HTR-8/SVneo (cell line): ENCODE measurements around the gene ZIC4.

Experiments used
- DNase-seq: peaks from one replicate; pipeline ENCODE4 v3.0.0; 2011; ENCODE audit warnings: low spot score, mixed read lengths; ENCODE audit not compliant: insufficient read length
- FAIRE-seq: peaks from 2 replicates; lab custom pipeline; 2011; peaks lifted over from hg19 to GRCh38; lab: Jason Lieb, UNC

The ZIC4 gene

DNA sequence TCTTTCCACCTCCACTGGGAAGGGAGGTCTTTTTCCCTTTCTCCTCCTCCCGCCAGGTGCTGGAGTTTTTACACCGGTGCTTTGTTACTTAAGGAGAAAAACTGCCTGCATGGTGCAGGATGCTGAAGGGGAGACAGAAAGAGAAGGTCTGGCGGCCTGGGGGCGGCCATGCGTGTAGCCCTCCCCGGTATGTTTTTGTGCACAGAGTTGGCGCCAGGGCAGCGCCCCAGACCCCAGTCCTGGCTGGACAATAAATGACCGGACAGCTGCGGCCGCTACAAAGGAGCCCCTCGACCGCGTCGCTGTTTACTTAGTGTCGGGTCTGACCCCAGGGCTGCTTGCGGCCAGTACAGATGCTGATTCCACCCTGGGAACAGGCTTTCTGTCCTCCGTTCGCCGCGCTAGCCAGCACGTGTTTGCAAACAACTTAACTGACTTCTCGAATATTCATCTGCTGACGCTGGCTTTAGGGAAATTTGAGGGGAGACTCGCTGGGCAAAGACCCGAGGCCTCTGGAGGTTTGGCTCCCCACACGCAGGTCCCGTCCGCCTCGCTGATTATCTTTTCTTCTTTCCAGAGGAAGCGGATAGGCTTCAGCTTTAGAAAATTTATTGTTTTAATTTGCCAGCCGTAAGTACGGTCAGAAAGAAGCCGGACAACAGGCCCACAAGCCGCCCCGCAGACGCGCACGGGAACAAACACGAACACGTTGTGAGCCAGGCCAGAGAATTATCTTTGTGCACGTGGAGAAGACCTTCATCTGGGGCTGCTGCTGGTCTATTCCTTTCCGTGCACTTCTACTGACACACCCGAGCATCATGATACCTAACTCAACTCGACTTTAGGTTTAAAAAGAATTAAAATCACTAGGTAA lies 46.9 kb downstream of the ZIC4 start:
- FAIRE-seq (no peak), DNase-seq (no peak)

DNA sequence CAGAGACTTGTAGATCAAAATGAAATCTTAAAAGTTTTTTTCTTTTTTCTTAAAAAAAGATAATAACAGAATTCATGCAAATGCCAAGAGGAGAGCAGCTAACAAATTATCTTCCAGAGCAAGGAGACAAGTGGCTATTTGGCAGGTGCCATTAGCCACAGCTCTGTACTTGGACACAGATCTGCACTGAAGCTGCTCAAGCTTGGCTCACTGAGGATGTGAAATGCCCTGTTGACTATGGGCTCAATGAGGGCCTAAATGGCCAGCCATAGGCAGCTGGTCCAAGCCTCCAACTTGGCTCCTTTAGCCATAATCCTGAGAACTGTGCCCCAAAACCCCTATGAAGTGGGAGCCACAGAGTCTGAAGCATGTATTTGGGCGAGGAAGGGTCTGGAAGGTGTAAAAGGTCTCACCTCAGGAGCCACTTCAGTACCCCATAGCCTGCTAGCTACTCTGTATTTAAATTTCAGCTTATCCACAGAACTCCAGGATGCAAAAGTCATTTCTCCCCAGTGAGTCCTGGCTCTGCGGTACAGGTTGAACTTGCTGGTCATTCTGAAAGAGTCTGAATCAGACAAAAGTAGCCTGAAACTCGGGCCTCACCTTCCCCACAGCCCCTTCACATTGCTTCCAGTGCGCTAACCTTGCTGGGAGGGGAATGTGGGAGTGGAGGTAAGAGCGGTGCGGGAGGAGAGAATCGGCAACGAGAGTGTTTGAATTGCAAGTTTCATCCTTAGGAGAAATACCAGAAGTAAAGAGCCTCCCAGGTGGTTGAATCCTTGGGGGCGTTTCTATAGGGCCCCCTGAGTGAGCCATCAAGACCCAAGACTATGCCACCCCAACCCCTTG lies 48.0 kb downstream of the ZIC4 start:
- DNase-seq (no peak), FAIRE-seq (no peak)

DNA sequence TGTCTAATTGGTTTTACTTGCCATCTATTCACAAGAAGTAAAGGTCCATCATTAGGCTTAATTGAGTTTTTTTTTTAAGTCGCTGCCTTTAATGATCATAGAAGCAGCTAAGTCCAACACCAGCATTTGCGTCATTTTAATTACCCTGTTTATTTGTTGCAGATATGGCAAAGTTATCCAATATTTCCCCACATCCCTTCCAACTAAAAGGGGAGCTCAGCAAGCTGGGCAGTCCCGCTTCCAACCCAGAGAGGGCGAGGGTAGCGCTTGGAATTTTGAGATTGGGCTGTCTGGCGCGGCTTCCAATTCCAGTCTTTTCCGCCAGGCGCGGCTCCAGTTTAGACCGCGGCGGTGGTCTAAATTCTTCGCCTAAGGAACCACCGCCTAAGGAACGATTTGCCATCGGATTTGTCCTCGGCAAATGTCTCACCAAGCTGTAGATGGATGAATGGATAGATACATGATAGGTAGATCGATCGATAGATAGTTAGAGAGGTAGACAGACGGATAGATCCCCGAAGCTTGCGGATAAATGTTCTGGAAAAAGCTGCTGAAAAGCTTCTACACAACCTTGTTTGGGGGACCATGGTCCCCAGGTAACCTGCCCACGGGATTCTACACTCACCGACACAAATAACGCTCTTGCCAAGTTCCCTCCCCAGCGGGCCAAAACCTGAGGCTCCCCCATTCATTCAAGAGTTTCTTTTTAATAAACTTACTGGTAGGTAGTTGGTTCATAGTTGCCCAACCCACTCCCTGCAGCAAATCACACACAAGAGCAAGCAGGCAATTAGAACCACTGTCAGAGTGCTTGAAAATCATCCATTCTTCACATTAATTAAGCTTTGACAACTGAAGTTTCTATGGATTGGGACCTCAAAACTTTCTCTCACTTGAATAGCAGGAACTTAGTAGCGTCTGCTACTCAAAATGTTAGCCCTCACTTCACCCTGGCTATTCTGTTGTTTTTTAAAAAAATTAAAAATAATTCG lies 49.1 kb downstream of the ZIC4 start:
- no peak for DNase-seq
- FAIRE-seq: no peak

GRCh38 chr3:147356145-147356908 lies 50.0 kb downstream of the ZIC4 start:
- FAIRE-seq: no peak
- no peak for DNase-seq

DNA sequence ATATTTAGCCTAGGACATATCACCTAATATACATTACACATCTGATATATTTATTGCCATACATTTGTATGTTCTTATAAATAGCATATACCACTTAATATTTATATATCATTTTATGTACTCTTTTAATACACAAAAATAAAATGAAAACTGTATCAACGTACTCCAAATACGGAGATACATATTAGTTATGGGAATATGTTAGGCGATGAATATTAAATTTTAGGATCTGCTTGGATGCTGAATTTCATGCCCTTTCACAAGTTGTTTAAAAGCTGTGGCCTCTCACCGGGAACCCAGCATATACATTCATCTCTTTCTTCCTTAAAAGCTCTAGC lies 50.6 kb downstream of the ZIC4 start:
- no peak for FAIRE-seq
- no peak for DNase-seq

DNA sequence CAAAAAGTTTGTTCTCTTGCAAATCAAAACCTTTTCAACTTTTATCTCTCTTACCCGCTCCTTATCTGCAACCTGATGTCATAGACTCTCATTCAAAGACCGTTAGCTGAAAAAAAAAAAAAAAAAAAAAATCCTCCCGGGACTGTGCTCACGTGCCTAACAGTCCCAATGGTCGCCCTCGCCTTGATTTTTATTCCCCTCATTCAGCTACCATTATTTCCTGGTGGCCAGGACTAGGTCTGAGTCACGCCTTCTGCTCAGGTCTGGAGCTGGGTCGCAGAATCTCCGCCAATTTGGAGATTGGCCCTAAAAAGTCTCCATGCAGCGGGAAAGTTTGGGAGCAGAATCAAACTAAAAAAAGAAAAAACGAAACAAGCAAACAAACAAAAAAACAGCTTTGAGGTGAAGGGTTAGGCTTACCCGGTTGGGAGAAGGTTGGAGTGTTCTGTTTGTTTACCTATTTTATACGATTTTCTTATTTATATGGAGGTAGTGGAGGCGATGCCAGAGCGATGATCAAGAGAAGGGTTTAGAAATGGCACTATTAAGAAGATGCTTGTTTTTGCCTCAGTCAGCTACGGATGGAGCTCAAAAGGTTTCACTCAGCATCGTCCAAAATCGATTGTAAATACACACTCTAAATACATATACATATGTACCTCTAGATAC lies 51.1 kb downstream of the ZIC4 start:
- FAIRE-seq (no peak), DNase-seq (no peak)

- FAIRE-seq: no peak
- DNase-seq: no peak
Measured at GRCh38 chr3:147354623-147355022, 51.7 kb downstream of the ZIC4 start.

GRCh38 chr3:147351301-147351700 lies 55.0 kb downstream of the ZIC4 start:
- no peak for FAIRE-seq

GRCh38 chr3:147348976-147349375 lies 57.4 kb downstream of the ZIC4 start:
- no peak for DNase-seq
- FAIRE-seq: no peak

More at GRCh38 chr3:147351301-147351700, 55.0 kb downstream of the ZIC4 start:
- no peak for DNase-seq

DNA sequence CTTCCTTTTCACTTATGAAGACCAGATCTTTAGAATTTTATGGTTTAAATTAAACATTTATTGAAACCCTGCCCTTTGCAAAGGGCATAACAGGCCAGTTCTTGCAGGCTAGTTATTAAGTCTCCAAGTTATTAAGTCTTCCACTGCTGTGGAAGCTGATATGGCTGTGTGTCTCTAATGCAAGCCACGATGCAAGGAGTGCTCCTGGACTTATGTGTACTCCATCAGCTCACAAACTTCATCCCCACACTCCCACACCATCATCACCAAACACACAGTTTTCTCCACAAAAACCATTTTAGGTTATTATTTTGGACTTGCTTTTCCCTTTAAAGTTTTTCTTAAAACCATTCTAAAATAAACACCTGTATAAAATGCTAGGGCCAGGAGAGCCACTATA lies 62.4 kb downstream of the ZIC4 start:
- FAIRE-seq: no peak
- no peak for DNase-seq

- FAIRE-seq: no peak
Measured at GRCh38 chr3:147341727-147342126, 64.6 kb downstream of the ZIC4 start.

DNA sequence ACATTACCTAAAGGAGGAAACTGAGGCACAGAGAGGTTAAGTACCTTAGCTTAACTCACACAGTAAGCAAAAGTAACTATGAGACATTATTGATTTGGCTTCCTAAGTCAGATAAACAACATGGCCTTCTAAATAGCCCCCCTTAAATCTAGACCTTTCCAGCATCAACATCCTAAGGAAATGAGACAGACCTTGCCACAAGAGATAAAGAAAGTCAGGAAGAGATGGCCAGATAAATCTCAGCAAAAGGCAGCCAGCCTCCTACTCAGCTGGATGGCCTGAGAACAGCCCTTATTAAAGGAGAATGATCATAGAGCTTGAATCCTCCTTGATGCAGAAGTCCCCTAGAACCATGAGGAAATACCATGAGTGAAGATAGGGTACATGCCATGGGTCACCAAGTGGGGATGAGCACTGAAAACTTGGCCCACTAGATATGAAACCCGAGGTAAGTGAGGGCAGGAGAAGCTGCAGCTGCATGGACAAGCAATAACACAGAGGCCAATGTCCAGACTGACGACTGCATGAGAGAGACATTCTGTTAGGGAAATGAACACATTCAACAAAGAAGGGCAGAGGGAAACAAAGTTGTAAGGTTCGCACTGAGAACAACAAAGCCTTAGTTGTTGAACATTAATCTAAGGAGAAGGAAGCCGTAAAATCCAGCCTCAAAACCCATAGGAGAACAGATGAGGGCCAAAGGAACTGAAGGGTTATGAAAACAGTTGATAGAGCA lies 69.6 kb downstream of the ZIC4 start:
- DNase-seq: no peak
- FAIRE-seq: no peak

More at GRCh38 chr3:147341727-147342126, 64.6 kb downstream of the ZIC4 start:
- no peak for DNase-seq
